IPS-NIHi11 (cell line): ENCODE results near the gene PDE4D.

ENCODE experiments used
- DNase-seq: peaks from one replicate; pipeline ENCODE4 v3.0.0; 2012; ENCODE audit warnings: mixed read lengths, low spot score

Gene PDE4D

GRCh38 chr5:59142138-59142537 lies 751.4 kb downstream of the PDE4D start:
- no peak for DNase-seq

DNA sequence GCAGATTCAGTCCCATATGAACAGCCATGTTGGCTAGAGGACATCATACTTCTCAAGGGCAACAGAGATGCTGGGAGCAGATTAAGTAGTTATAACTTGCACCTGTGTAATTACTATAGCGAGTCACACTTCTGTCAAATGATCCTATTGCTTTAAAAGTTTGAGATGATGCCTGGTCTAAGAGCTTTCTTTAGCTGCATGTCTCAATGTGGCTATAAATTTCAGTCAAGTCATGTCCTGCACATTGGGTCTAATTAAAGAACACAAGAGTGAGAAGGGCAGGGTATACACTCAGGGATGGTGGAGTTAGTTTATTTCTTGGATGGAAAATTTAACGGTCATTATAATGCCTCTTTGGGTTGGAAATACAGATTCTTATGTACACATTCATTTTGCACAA lies 753.4 kb downstream of the PDE4D start:
- DNase-seq: no peak

DNA sequence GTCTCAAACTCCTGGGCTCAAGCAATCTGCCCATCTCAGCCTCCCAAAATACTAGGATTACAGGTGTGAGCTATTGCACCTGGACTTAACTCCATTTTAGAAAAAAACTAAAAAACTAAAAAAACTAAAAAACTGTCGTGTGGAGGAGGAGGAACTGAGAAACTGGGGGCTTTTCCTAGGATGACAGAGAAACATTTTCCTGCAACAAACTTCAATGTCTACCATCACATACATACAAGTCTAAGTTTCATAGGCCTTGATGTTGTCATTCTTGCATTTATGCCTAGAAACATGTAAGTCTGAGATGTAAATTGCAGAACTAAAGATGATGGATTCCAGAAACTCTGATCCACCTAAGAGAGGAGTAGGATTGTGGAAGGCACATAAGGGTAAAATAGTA lies 753.8 kb downstream of the PDE4D start:
- no peak for DNase-seq

DNA sequence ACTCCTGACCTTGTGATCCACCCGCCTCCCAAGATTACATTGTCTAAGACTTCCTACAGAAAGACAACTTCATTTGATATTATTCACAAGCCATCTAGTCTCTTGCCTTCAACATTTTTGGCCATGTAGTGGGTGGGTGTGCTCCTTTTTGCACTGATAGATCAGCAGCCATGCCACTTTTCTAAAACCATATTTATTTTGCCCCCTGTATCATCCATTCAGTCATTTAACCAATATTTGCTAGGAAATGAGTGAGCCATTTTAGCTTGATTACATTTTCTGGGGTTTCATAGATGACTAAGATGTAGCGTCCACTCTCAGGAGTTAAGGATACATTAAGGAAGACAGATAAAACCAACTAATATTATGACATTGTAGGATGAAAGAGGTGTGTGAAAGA lies 755.0 kb downstream of the PDE4D start:
- no peak for DNase-seq

GRCh38 chr5:59137846-59138245 lies 755.7 kb downstream of the PDE4D start:
- DNase-seq: no peak

DNA sequence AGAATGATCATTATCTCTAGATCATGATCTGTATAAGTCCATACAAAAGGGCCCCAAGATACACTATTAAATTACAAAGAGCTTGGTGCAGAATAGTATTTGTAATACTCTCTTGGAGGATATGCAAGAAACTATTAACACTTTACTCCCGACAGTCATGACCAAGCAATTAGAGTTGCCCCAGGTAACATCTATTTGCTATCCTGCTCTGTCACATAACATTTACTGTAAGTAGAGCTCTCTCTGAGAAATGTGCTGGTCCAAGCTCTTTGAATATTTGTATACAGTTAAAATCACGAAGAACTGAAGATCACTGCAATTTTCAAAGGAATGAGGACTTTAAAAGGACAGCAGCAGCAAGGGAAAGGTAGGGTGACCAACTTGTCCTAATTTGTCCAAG lies 757.0 kb downstream of the PDE4D start:
- DNase-seq: no peak

DNA sequence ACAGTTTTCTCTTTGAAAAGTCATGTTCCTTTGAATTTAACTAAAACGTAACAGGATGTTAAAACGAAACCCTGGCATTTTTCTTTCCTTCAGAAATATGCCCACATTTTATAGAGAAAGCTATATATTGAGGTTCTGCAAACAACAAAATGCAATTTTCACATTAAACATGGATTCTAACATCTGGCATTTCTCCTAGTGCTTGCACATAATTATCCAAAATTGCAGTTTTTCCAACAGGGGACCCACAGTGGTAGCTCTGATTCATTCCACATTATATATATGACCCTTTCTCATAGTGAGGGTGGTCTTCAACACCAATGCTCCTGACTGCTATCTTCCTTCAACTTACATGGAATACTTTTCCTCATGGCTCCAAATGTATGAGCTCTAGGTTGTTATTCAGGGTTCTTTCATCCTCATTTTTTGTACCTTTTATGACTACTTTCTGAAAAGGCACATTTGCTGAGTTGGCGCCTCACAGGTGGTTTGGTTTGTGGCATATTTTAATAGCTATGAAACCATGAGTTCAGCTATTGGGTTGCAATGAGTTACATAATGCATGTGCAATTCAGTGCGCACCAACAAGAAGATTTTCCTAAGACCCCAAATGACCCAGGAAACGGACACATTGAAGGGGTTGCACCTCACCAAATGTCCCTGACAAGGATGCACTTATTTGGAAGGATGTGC lies 758.9 kb downstream of the PDE4D start:
- no peak for DNase-seq

DNA sequence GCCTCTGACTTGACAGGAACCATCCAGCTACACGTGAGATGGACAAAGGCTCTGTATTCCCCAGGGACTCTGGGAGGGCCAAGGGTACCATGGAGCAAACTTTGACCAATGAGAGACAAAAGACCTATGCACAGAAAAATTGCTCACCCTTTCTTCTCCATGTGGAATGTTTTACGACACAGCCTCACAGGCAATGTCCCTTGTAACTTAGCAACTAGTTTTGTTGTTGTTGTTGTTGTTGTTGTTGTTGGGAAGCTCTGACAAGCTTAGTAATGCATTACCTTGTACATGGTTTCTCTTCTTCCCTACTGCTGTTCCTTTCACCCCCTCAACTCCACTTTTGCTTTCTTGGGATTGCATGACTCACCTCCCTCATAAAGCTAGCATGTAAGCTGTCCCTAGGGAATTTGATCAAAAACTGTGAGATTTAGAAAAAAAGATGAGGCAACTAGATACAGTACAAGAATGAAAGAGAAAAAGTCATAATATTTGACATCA lies 759.7 kb downstream of the PDE4D start:
- DNase-seq: no peak

GRCh38 chr5:59132131-59132530 lies 761.4 kb downstream of the PDE4D start:
- no peak for DNase-seq

DNA sequence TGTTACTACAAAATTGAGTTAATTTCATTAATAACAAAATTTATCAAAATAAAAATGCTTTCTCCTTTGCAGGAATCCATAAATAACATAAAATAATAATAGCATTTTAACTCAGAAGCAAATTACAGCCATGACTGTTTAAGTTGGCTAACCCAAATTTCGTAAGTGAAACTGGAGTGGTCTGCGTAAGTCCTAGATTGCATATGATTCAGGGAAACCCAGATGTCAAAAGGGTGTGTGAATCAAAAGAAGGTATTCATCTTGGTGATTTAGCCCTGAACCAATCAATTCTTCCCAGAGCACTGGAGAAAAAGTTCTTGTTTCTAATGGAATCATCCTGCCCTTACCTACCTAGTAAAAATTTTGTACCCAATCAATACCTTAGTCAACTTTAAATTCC lies 763.1 kb downstream of the PDE4D start:
- DNase-seq: no peak

DNA sequence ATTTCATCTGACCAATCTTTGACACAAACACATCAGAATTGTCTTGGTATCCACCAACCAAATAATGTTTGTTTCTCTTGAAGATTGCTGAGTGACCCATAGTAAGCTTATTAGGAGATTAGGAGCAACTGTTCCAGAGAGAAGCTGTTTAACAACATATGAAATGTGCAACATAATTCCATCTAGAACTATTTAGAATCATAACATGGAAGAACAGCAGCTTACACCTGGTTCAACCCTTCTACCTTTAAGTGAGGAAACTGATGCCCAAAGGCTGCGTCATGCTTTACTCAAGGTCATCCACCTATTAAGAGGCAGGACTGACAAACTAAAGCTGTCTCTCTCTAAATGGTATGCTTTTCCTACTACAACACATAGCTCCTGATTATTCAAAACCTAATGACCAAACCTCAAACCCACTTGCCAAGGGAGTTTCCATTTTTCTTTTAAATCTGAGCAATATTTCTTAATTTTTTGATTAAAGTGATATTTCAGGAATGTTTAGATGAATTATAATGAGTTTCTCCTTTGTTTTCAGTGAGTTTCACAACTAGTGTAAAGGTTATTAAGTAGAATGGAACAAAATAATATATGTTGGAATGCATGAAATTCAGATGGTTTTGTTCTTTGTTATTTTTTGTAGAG lies 764.8 kb downstream of the PDE4D start:
- DNase-seq: no peak

DNA sequence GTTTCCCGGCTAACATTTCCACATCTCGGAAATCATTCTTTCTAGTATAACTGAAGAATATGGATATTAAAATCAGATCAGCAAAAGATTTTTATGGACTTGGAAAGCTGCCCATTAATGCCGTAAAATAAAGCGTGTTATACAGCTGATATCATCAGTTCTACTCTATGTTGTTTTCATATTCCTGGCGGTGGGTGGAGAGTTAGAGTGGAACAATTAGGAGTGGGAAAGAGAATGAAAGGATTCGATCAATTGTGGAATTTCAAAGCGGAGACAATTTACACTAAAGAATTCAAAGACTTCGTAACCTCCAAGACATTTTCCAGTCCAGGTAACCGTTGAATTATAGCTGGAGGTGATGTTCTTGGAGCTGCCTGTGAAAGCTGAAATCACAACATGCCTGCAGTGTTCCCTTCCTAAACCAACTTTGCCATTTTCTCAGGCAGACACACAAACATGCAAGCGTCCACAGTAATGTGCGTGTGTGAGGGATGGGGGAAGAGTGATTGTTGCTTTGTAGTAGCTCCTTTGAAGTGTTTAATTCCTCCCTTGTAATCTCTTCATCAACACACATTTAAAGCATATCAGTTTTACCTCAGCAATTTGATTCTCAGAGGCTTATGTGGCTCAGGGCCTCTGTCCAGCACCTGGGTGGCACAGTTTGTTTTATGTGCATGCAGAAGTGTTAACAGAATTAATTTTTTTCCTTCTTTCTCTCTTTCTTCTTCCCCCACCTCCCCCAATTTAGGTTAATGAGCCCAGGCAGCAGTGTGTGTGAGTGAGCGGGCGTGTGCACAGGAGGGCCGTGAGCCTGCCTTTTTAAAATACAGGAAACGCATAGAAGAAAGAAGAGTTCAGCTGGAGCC lies 766.6 kb downstream of the PDE4D start:
- DNase-seq: no peak

GRCh38 chr5:59126016-59126707 lies 767.4 kb downstream of the PDE4D start:
- no peak for DNase-seq

- no peak for DNase-seq
Observed at GRCh38 chr5:59125011-59125961, 768.2 kb downstream of the PDE4D start.

DNA sequence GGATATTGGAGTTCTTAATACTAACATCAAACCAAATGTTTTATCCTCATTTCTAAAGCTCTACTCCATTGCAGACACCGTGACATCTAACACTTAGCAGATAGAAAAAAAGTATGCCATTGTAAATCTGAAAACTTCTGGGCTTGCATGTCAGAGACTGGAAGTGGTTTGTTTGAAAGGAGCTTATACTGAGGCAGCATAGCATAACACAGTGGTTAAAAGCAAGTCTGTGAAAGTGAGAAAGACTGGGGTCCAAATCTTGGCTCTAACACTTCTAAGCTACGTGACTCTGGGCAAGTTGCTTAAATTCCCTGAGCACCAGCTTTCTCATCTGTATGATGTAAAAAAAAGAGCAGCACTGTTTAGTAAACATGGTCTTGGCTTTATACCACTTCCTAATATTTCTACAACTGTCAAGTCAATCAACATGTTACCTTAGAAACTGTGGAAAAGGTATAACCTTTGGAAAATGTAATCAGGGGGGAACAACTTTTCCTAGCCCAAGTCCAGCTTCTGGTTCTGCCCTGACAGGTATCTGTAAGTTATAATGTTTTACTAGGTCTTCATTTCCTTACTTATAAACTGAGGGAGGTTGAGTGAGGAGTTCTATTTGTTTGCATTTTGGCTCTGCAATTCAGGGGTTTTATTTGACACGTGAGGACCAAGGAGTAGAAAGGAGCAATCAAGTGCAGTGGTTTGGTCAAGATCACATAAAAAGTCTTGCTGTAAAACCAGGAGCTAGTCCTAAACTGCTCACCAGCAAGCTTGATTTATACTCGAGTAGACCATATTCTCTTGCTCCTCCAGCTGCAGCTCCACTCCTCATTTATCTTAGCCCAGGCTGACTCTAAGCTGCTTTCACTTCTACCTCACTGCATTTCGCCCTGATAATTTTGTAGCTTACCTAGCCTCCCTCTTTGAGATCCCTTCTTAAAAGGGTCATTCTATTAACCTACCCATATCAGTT lies 769.6 kb downstream of the PDE4D start:
- DNase-seq: no peak

- DNase-seq: no peak
Observed at GRCh38 chr5:59119480-59119879, 774.0 kb downstream of the PDE4D start.

- no peak for DNase-seq
Observed at GRCh38 chr5:59117320-59117719, 776.2 kb downstream of the PDE4D start.

GRCh38 chr5:59116231-59116865 lies 777.2 kb downstream of the PDE4D start:
- no peak for DNase-seq

- DNase-seq: no peak
Observed at GRCh38 chr5:59115345-59115744, 778.2 kb downstream of the PDE4D start.
